CD4-positive, alpha-beta T cell (primary cell): ENCODE results near the gene ZBTB46. TPM values are rescaled to one million over a fixed set of nuclear protein-coding genes. Genes with fewer than 3 reads are reported as not detected.

Source experiments
- ATAC-seq: fragments of 200-7000 bp; cut with Tn5 transposase; one replicate; pipeline ENCODE4 v1.10.0; 2022; ENCODE audit warnings: mild to moderate bottlenecking; ENCODE audit not compliant: poor library complexity
- CTCF ChIA-PET: fragments of 350-600 bp; sonication (Branson Sonifier 250); formaldehyde crosslinking; loops from one replicate; lab custom pipeline; 2021; ENCODE audit warnings: antibody characterized with exemption, inconsistent platforms; lab: Charles Lee
- POLR2A ChIA-PET: fragments of 350-600 bp; sonication (Branson Sonifier 250); formaldehyde crosslinking; loops from one replicate; lab custom pipeline; 2021; ENCODE audit warnings: antibody characterized with exemption, inconsistent platforms; lab: Charles Lee
- DNase-seq, 14 experiments: peaks; one replicate each; pipeline ENCODE4 v3.0.0-alpha.2; 2013 to 2020; ENCODE audit warnings: mixed read lengths in 2 of 14
- H3K27ac ChIP-seq, 2 donors: one replicate each; pipeline versions ENCODE4 v1.5.1 to v1.7.0; 2013; ENCODE audit warnings: low read length in 2 of 2, low read depth in 1 of 2, mild to moderate bottlenecking in 1 of 2
- H3K27me3 ChIP-seq, 2 experiments: 1 replicate in 1 of 2; 2 replicates in 1 of 2; pipeline versions ENCODE4 v1.6.1 to v1.7.0; 2013; ENCODE audit warnings: low read length in 2 of 2, control low read depth in 1 of 2, mild to moderate bottlenecking in 1 of 2, moderate library complexity in 1 of 2; ENCODE audit not compliant: insufficient read depth in 2 of 2, control insufficient read depth in 1 of 2
- H3K36me3 ChIP-seq: one replicate; pipeline ENCODE4 v1.6.1; 2013; ENCODE audit warnings: low read length, control low read depth; ENCODE audit not compliant: insufficient read depth
- H3K4me1 ChIP-seq: one replicate; pipeline ENCODE4 v1.6.1; 2013; ENCODE audit warnings: low read length, control low read depth; ENCODE audit not compliant: insufficient read depth
- H3K4me3 ChIP-seq: one replicate; pipeline ENCODE4 v1.5.1; 2013; ENCODE audit warnings: mild to moderate bottlenecking, low read length, moderate library complexity
- H3K9me3 ChIP-seq, 2 experiments: 1 replicate in 1 of 2; 2 replicates in 1 of 2; pipeline versions ENCODE4 v1.6.1 to v1.7.0; 2013; ENCODE audit warnings: low read length in 2 of 2, mild to moderate bottlenecking in 2 of 2, control low read depth in 1 of 2, moderate library complexity in 1 of 2; ENCODE audit not compliant: control insufficient read depth in 1 of 2, insufficient read depth in 1 of 2
- H3K27ac Mint-ChIP-seq: one replicate; pipeline ENCODE4 v1.8.0; 2020; ENCODE audit warnings: mixed read lengths
- H3K27me3 Mint-ChIP-seq: one replicate; pipeline ENCODE4 v1.8.0; 2021; ENCODE audit warnings: mixed read lengths
- H3K36me3 Mint-ChIP-seq: one replicate; pipeline ENCODE4 v1.8.0; 2021; ENCODE audit warnings: low read depth, mixed read lengths
- H3K4me1 Mint-ChIP-seq: one replicate; pipeline ENCODE4 v1.8.0; 2021; ENCODE audit warnings: low read depth, mixed read lengths
- H3K4me3 Mint-ChIP-seq: one replicate; pipeline ENCODE4 v1.8.0; 2020; ENCODE audit warnings: mild to moderate bottlenecking, mixed read lengths
- H3K9me3 Mint-ChIP-seq: one replicate; pipeline ENCODE4 v1.8.0; 2020; ENCODE audit warnings: mixed read lengths
- CTCF ChIP-seq: fragments of 200-600 bp; IDR thresholded peaks from one replicate; pipeline ENCODE4 v1.8.0; 2022; ENCODE audit warnings: antibody characterized with exemption, mild to moderate bottlenecking
- intact Hi-C, 2 experiments: fragments of 100-400 bp; cut with DNase I in 1 of 2; cut with micrococcal nuclease in 1 of 2; formaldehyde crosslinking; loops; one replicate each; pipeline versions ENCODE4 v1.15.1 to v1.9.0; 2023 to 2025; cut with DNase I, micrococcal nuclease
- total RNA-seq, 174 experiments: library from RNA in 2 of 174; stranded (reverse) in 2 of 174; gene quantifications; one replicate each; pipeline ENCODE4 v1.2.3 and lab custom pipeline; 2021 to 2026

Gene ZBTB46
- total RNA-seq, 2 experiments from 2014 or later = 0.08 to 0.34 TPM

- intact Hi-C loops = no loop called here
- CTCF ChIA-PET = no interaction called here
- Mint-ChIP-seq H3K9me3 (no peaks in the 10 kb centered on the region), H3K4me1 (peaks cover 5% of the 10 kb centered on the region), H3K4me3 (no peak overlapping the region), H3K27ac (no peak overlapping the region), H3K36me3 (no peaks in the 10 kb centered on the region), H3K27me3 (no peaks in the 10 kb centered on the region)
- H3K27ac ChIP-seq = no peak overlapping the region
- TF ChIP-seq CTCF = peak; percentile 63
- no peak overlapping the region for H3K4me3 ChIP-seq
- peaks cover 4% of the 10 kb centered on the region for H3K4me1 ChIP-seq
- ATAC-seq = peak; percentile 51
- no peaks in the 10 kb centered on the region for H3K36me3 ChIP-seq
- no peaks in the 10 kb centered on the region for H3K9me3 ChIP-seq
- DNase-seq = peak in 7 of 14 experiments; percentile 8 to 59 (median 25)
- POLR2A ChIA-PET = interaction anchor here (1.3 kb wide), 1 partner anchor 24 kb away, joined by 3 read pairs; no protein-coding TSS in a partner anchor
- H3K27me3 ChIP-seq = no peaks in the 10 kb centered on the region
Observed at GRCh38 chr20:63775096-63775978, 55.7 kb downstream of the ZBTB46 start.

- Histone ChIP-seq H3K27me3 (no peaks in the 10 kb centered on the region), H3K4me3 (no peak overlapping the region), H3K9me3 (no peaks in the 10 kb centered on the region), H3K36me3 (no peaks in the 10 kb centered on the region), H3K4me1 (peaks cover 4% of the 10 kb centered on the region), H3K27ac (no peak overlapping the region)
- Mint-ChIP-seq H3K4me1 (peaks cover 5% of the 10 kb centered on the region), H3K9me3 (no peaks in the 10 kb centered on the region), H3K4me3 (no peak overlapping the region), H3K36me3 (no peaks in the 10 kb centered on the region), H3K27ac (no peak overlapping the region), H3K27me3 (no peaks in the 10 kb centered on the region)
- intact Hi-C loops = no loop called here
- CTCF ChIA-PET = no interaction called here
- DNase-seq (no peak), ATAC-seq (no peak)
- POLR2A ChIA-PET = interaction anchor here (1.3 kb wide), 1 partner anchor 23 kb away, joined by 3 read pairs; no protein-coding TSS in a partner anchor
- no peak for TF ChIP-seq CTCF
Observed at GRCh38 chr20:63774306-63774705, 56.8 kb downstream of the ZBTB46 start.

GRCh38 chr20:63773571-63774241 lies 57.4 kb downstream of the ZBTB46 start:
- Mint-ChIP-seq H3K4me1 (peaks cover 5% of the 10 kb centered on the region), H3K9me3 (no peaks in the 10 kb centered on the region), H3K36me3 (no peaks in the 10 kb centered on the region), H3K27me3 (no peaks in the 10 kb centered on the region), H3K27ac (no peak overlapping the region), H3K4me3 (no peak overlapping the region)
- Histone ChIP-seq H3K27me3 (no peaks in the 10 kb centered on the region), H3K4me1 (peaks cover 4% of the 10 kb centered on the region), H3K9me3 (no peaks in the 10 kb centered on the region), H3K4me3 (no peak overlapping the region), H3K36me3 (no peaks in the 10 kb centered on the region), H3K27ac (no peak overlapping the region)
- ATAC-seq (no peak), DNase-seq (no peak)
- TF ChIP-seq CTCF = no peak
- CTCF ChIA-PET = no interaction called here
- POLR2A ChIA-PET = no interaction called here
- intact Hi-C loops = no loop called here
